Endothelial cell of umbilical vein (primary cell): ENCODE data around the gene DDAH2. TPM values are rescaled to one million over a fixed set of nuclear protein-coding genes. Genes with fewer than 3 reads are reported as not detected.

Experiments
- BruUV-seq: library from RNA; stranded (reverse); fragments of 400-500 nt; replicated peaks from 2 replicates; lab custom pipeline; 2021; lab: Mats Ljungman, UMichigan
- CTCF ChIA-PET: fragments of 300-600, 350-600 bp; sonication (Branson Sonifier 250); formaldehyde crosslinking; loops from one replicate; lab custom pipeline; 2021; ENCODE audit warnings: antibody characterized with exemption, inconsistent platforms; lab: Charles Lee
- POLR2A ChIA-PET: fragments of 300-600, 350-600 bp; sonication (Branson Sonifier 250); formaldehyde crosslinking; loops from one replicate; lab custom pipeline; 2021; ENCODE audit warnings: antibody characterized with exemption, inconsistent platforms; lab: Charles Lee
- DNase-seq: peaks from one replicate; pipeline ENCODE4 v3.0.0-alpha.2; 2011; ENCODE audit warnings: low read depth, low spot score
- FAIRE-seq: peaks from 2 replicates; lab custom pipeline; 2011; peaks lifted over from hg19 to GRCh38; lab: Jason Lieb, UNC
- H2AFZ ChIP-seq: 2 replicates; pipeline ENCODE4 v1.6.0; 2012; ENCODE audit warnings: low read depth, low read length, control low read depth, inconsistent platforms
- H3K27ac ChIP-seq: 2 replicates; pipeline ENCODE4 v1.5.1; 2011; ENCODE audit warnings: low read depth, mild to moderate bottlenecking, control low read depth, low read length, moderate library complexity; ENCODE audit not compliant: insufficient read depth
- H3K27me3 ChIP-seq, 2 experiments: 2 replicates each; pipeline versions ENCODE4 v1.6.0 to v1.6.1; 2011; ENCODE audit warnings: low read length in 2 of 2, mixed read lengths in 1 of 2; ENCODE audit not compliant: control insufficient read depth in 2 of 2, insufficient read depth in 2 of 2
- H3K36me3 ChIP-seq, 2 experiments: 2 replicates in 1 of 2; 3 replicates in 1 of 2; pipeline ENCODE4 v1.5.1; 2011; ENCODE audit warnings: low read length in 2 of 2, mild to moderate bottlenecking in 1 of 2, moderate library complexity in 1 of 2; ENCODE audit not compliant: control insufficient read depth in 2 of 2, insufficient read depth in 2 of 2; ENCODE audit errors: extremely low read depth in 1 of 2
- H3K4me1 ChIP-seq: 3 replicates; pipeline ENCODE4 v1.5.1; 2011; ENCODE audit warnings: mild to moderate bottlenecking, low read length; ENCODE audit not compliant: control insufficient read depth, insufficient read depth; ENCODE audit errors: extremely low read depth
- H3K4me2 ChIP-seq: 2 replicates; pipeline ENCODE4 v1.6.1; 2011; ENCODE audit warnings: low read length, control low read depth, mixed read lengths; ENCODE audit not compliant: insufficient read depth
- H3K4me3 ChIP-seq, 3 experiments: fragments of 200-600 bp in 1 of 3; sonication (generic), shearing (Covaris generic) in 1 of 3; replicated peaks in 1 of 3; 2 replicates each; pipeline ENCODE4 v1.5.1; 2011 to 2016; ENCODE audit warnings: control low read depth in 3 of 3, low read length in 3 of 3, mild to moderate bottlenecking in 2 of 3, inconsistent platforms in 1 of 3, low read depth in 1 of 3, moderate library complexity in 1 of 3; ENCODE audit not compliant: insufficient read depth in 1 of 3
- H3K79me2 ChIP-seq: 2 replicates; pipeline ENCODE4 v1.6.0; 2012; ENCODE audit warnings: low read length, inconsistent platforms; ENCODE audit not compliant: control insufficient read depth, insufficient read depth
- H3K9ac ChIP-seq: replicated peaks from 2 replicates; pipeline ENCODE3; 2011; ENCODE audit warnings: low read length, control low read depth; ENCODE audit not compliant: insufficient read depth; ENCODE audit errors: extremely low read depth
- H3K9me1 ChIP-seq: replicated peaks from 3 replicates; pipeline ENCODE4 v1.6.0; 2011; ENCODE audit warnings: mild to moderate bottlenecking, low read length; ENCODE audit not compliant: control insufficient read depth, insufficient read depth; ENCODE audit errors: extremely low read depth
- H3K9me3 ChIP-seq: replicated peaks from 2 replicates; pipeline ENCODE4 v1.5.1; 2012; ENCODE audit warnings: low read length, inconsistent platforms; ENCODE audit not compliant: control insufficient read depth, insufficient read depth
- H4K20me1 ChIP-seq: replicated peaks from 2 replicates; pipeline ENCODE3; 2011; ENCODE audit warnings: mild to moderate bottlenecking, low read length; ENCODE audit not compliant: control insufficient read depth, insufficient read depth; ENCODE audit errors: extremely low read depth
- FOS ChIP-seq: IDR thresholded peaks from 2 replicates; pipeline ENCODE4 v1.6.1; 2011; ENCODE audit warnings: mild to moderate bottlenecking, low read length, moderate library complexity, borderline replicate concordance; ENCODE audit not compliant: insufficient read depth
- GATA2 ChIP-seq: IDR thresholded peaks from 2 replicates; pipeline ENCODE4 v1.7.0; 2011; ENCODE audit warnings: low read depth, mild to moderate bottlenecking, moderate library complexity, mixed read lengths, low read length; ENCODE audit not compliant: insufficient read length, insufficient read depth
- MYC ChIP-seq: IDR thresholded peaks from one replicate; pipeline ENCODE4 v1.6.1; 2011; ENCODE audit warnings: mild to moderate bottlenecking, low read depth, low read length
- POLR2A ChIP-seq: IDR thresholded peaks from 2 replicates; pipeline ENCODE4 v1.6.1; 2012; ENCODE audit warnings: low read depth, mild to moderate bottlenecking, control low read depth, low read length
- POLR2AphosphoS5 ChIP-seq: IDR thresholded peaks from 2 replicates; pipeline ENCODE4 v1.6.1; 2012; ENCODE audit warnings: low read depth, mild to moderate bottlenecking, control low read depth, low read length, moderate library complexity; ENCODE audit not compliant: insufficient read depth
- dilution Hi-C: fragments of 300-500 bp; cut with MboI; formaldehyde crosslinking; loops from one replicate; pipeline ENCODE4 v1.15.0; 2019; ENCODE audit warnings: low sequenced_read_pairs; ENCODE audit not compliant: extremely low pct_ligation_motif_present
- intact Hi-C: fragments of 100-400 bp; cut with micrococcal nuclease; formaldehyde crosslinking; loops from one replicate; pipeline ENCODE4 v1.10.0; 2022
- polyA plus RNA-seq, 4 experiments: library from polyadenylated mRNA; depleted of rRNA in 3 of 4; stranded (reverse) in 3 of 4; unstranded in 1 of 4; fragments of >200 nt; gene quantifications; 2 replicates each; pipeline versions ENCODE4 v1.2.1 to v1.2.3, GENCODE V29; 2011 to 2012; ENCODE audit warnings: missing spikeins in 1 of 4
- total RNA-seq: library from RNA; stranded (reverse); gene quantifications from 2 replicates; pipeline ENCODE4 v1.2.3, GENCODE V29; 2021
- TF ChIP-seq, protein P1 (sequence below): IDR thresholded peaks from 2 replicates; pipeline ENCODE4 v1.6.1; 2011; ENCODE audit not compliant: insufficient read depth, insufficient read length
- TF ChIP-seq, protein P2 (sequence below), 2 donors: IDR thresholded peaks; 1 replicate in 1 of 2; 2 replicates in 1 of 2; pipeline ENCODE4 v1.5.1; 2011; ENCODE audit warnings: low read length in 2 of 2, mild to moderate bottlenecking in 2 of 2, moderate library complexity in 2 of 2, control low read depth in 1 of 2, inconsistent platforms in 1 of 2, low read depth in 1 of 2; ENCODE audit not compliant: insufficient read depth in 1 of 2; ENCODE audit errors: extremely low read depth in 1 of 2

DDAH2 gene
- total and polyA plus RNA-seq, 2 donors (not counting 3 experiments of a cell fraction or from before 2014, with no cell fraction given): 109 to 176 TPM

GRCh38 chr6:31712296-31712695 is 16.8 kb downstream of the DDAH2 start:
- no peak overlapping the region for H3K27ac ChIP-seq
- H2AFZ ChIP-seq: no peak overlapping the region
- H3K4me3 ChIP-seq: no peak overlapping the region
- FAIRE-seq (no peak), DNase-seq (no peak)
- CTCF ChIA-PET: interaction anchor here (0.9 to 2.3 kb wide), 4 partner anchors 10 to 57 kb away, joined by 4 to 14 read pairs (median 6); partner anchors contain the start of gene ABHD16A
- intact Hi-C loops (no loop called here), dilution Hi-C loops (no loop called here)
- no TSS peak for BruUV-seq
- H4K20me1 ChIP-seq: no peaks in the 10 kb centered on the region
- no peaks in the 10 kb centered on the region for H3K9me1 ChIP-seq
- no peaks in the 10 kb centered on the region for H3K27me3 ChIP-seq
- no peaks in the 10 kb centered on the region for H3K36me3 ChIP-seq
- no peaks in the 10 kb centered on the region for H3K9me3 ChIP-seq
- peaks cover 8% of the 10 kb centered on the region for H3K4me1 ChIP-seq
- H3K4me2 ChIP-seq: no peak overlapping the region
- TF ChIP-seq, protein P1, sequence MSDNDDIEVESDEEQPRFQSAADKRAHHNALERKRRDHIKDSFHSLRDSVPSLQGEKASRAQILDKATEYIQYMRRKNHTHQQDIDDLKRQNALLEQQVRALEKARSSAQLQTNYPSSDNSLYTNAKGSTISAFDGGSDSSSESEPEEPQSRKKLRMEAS: no peak
- TF ChIP-seq POLR2A (no peak), FOS (no peak)
- TF ChIP-seq, protein P2, sequence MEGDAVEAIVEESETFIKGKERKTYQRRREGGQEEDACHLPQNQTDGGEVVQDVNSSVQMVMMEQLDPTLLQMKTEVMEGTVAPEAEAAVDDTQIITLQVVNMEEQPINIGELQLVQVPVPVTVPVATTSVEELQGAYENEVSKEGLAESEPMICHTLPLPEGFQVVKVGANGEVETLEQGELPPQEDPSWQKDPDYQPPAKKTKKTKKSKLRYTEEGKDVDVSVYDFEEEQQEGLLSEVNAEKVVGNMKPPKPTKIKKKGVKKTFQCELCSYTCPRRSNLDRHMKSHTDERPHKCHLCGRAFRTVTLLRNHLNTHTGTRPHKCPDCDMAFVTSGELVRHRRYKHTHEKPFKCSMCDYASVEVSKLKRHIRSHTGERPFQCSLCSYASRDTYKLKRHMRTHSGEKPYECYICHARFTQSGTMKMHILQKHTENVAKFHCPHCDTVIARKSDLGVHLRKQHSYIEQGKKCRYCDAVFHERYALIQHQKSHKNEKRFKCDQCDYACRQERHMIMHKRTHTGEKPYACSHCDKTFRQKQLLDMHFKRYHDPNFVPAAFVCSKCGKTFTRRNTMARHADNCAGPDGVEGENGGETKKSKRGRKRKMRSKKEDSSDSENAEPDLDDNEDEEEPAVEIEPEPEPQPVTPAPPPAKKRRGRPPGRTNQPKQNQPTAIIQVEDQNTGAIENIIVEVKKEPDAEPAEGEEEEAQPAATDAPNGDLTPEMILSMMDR (IDR thresholded peaks at IDR 0.05; ENCODE audit: extremely low read depth in 1 of 2, insufficient read depth in 1 of 2, low read depth in 1 of 2, low read length in 2 of 2): peak in 1 of 2 donors; percentile 35
- no peak overlapping the region for H3K9ac ChIP-seq
- POLR2A ChIA-PET: interaction anchor here (1.2 to 1.3 kb wide), 2 partner anchors 25 to 115 kb away, joined by 3 read pairs; partner anchors contain the start of genes CLIC1 and HSPA1B
- no peaks in the 10 kb centered on the region for H3K79me2 ChIP-seq

DNA sequence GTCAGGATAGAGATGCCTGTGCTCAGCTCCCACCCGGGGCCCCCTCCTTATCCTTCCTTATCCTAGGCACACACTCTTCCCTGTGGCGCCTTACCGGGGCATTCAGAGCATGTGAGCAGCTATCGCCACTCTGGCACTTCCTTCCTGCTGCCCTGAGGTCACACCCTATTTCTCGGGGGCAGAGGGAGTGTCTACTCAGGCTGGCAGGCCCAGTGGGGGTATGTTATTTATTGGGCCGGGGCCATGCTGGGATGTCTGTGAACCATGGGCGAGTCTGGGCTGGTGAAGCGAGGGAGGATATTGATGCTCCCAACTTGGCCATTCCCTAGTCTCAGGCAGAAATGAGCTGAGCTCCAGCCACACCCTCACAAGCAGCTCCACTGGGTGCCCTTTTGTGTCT is 17.9 kb downstream of the DDAH2 start:
- H3K4me2 ChIP-seq: no peak overlapping the region
- no peaks in the 10 kb centered on the region for H3K36me3 ChIP-seq
- H3K27me3 ChIP-seq: no peaks in the 10 kb centered on the region
- H3K4me3 ChIP-seq: no peak overlapping the region
- no peak overlapping the region for H3K9ac ChIP-seq
- H2AFZ ChIP-seq: peak overlapping the region; percentile 52
- POLR2A ChIA-PET: interaction anchor here (0.5 to 1.3 kb wide), 4 partner anchors 8 to 103 kb away, joined by 3 to 7 read pairs (median 3); partner anchors contain the start of genes ABHD16A and CLIC1
- CTCF ChIA-PET: interaction anchor here (1.2 to 2.3 kb wide), 5 partner anchors 9 to 58 kb away, joined by 3 to 14 read pairs (median 4); partner anchors contain the start of genes ABHD16A and DDAH2
- FAIRE-seq: peak; percentile 55
- dilution Hi-C loops: no loop called here
- no peaks in the 10 kb centered on the region for H3K79me2 ChIP-seq
- H3K27ac ChIP-seq: no peak overlapping the region
- peak; percentile 27 for TF ChIP-seq POLR2AphosphoS5
- peak; percentile 36 for TF ChIP-seq GATA2
- TF ChIP-seq MYC: no peak
- no peaks in the 10 kb centered on the region for H3K9me3 ChIP-seq
- peak; percentile 20 for DNase-seq
- no TSS peak for BruUV-seq
- no peaks in the 10 kb centered on the region for H3K9me1 ChIP-seq
- intact Hi-C loops: no loop called here
- H4K20me1 ChIP-seq: no peaks in the 10 kb centered on the region
- peaks cover 8% of the 10 kb centered on the region for H3K4me1 ChIP-seq
